Vagina (tissue), 2 donors: ENCODE measurements around the gene TTC13. TPM values are rescaled to one million over a fixed set of nuclear protein-coding genes. Genes with fewer than 3 reads are reported as not detected.

Source experiments
- DNase-seq, 2 donors: peaks; one replicate each; pipeline ENCODE4 v3.0.0-alpha.2; 2017; ENCODE audit errors: extremely low spot score in 2 of 2
- H3K27ac ChIP-seq: fragments of 200-600 bp; sonication (generic); one replicate; pipeline ENCODE4 v1.5.1; 2019
- H3K27me3 ChIP-seq: fragments of 200-600 bp; sonication (generic); one replicate; pipeline ENCODE4 v1.5.1; 2019
- H3K36me3 ChIP-seq, 2 donors: fragments of 200-600 bp; sonication (generic); one replicate each; pipeline ENCODE4 v1.5.1; 2017 to 2019
- H3K4me1 ChIP-seq: fragments of 200-600 bp; sonication (generic); one replicate; pipeline ENCODE4 v1.5.1; 2019
- H3K4me3 ChIP-seq, 2 donors: fragments of 200-600 bp; sonication (generic); 1 replicate in 1 of 2; 2 replicates in 1 of 2; pipeline ENCODE4 v1.5.1; 2016 to 2019
- H3K9me3 ChIP-seq: fragments of 200-600 bp; sonication (generic); one replicate; pipeline ENCODE4 v1.5.1; 2019
- POLR2A ChIP-seq, 2 donors: fragments of 450-650 bp; IDR thresholded peaks; one replicate each; pipeline ENCODE4 v1.6.1; 2017; ENCODE audit warnings: antibody characterized with exemption in 2 of 2, mild to moderate bottlenecking in 2 of 2, moderate library complexity in 2 of 2
- POLR2AphosphoS5 ChIP-seq, 2 donors: sonication (generic); formaldehyde crosslinking; IDR thresholded peaks; one replicate each; pipeline ENCODE4 v1.9.0; 2017; ENCODE audit warnings: antibody characterized with exemption in 2 of 2, mild to moderate bottlenecking in 2 of 2, low read depth in 1 of 2; ENCODE audit not compliant: insufficient read depth in 1 of 2
- intact Hi-C: fragments of 100-400 bp; cut with DNase I; formaldehyde crosslinking; loops from one replicate; pipeline ENCODE4 v1.15.1; 2023
- total RNA-seq: library from RNA; depleted of rRNA; stranded (reverse); fragments of >200 nt; gene quantifications from one replicate; pipeline ENCODE4 v1.2.3, GENCODE V29; 2016
- TF ChIP-seq, protein P1 (sequence below), 3 experiments: fragments of 450-650 bp in 2 of 3; fragments of 200-600 bp in 1 of 3; sonication (generic) in 1 of 3; IDR thresholded peaks; one replicate each; pipeline ENCODE4 v1.5.1; 2017 to 2019; ENCODE audit warnings: antibody characterized with exemption in 3 of 3, mild to moderate bottlenecking in 2 of 3, moderate library complexity in 2 of 3

TTC13 gene
- total RNA-seq, 1 donor from 2014 or later = 37.1 TPM

DNA sequence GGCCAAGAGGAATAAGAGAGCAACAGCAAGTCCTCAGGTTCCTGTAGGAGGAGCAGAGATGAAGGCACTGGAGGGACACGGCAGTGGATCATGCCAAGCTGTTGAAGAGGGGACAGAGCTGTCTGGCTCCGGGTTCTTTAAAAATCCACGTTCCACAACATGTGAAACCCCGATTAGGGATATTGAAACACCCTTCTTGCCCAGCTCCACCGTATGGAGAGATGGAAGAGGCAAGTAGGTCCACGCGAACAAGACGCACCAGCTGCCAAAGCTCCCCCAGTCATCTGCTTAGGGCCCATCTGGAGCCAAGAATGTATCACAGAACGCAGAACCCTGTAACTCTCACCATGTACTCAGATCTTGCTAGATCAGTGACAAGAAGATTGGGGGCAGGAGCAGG, 114.2 kb downstream of the TTC13 start:
- H3K4me3 ChIP-seq = no peak overlapping the region
- no peaks in the 10 kb centered on the region for H3K36me3 ChIP-seq
- H3K27ac ChIP-seq = peak overlapping the region; percentile 85
- H3K27me3 ChIP-seq = no peaks in the 10 kb centered on the region
- TF ChIP-seq POLR2AphosphoS5 (IDR thresholded peaks at IDR 0.05; ENCODE audit: insufficient read depth in 1 of 2, low read depth in 1 of 2) = no peak
- TF ChIP-seq, protein P1, sequence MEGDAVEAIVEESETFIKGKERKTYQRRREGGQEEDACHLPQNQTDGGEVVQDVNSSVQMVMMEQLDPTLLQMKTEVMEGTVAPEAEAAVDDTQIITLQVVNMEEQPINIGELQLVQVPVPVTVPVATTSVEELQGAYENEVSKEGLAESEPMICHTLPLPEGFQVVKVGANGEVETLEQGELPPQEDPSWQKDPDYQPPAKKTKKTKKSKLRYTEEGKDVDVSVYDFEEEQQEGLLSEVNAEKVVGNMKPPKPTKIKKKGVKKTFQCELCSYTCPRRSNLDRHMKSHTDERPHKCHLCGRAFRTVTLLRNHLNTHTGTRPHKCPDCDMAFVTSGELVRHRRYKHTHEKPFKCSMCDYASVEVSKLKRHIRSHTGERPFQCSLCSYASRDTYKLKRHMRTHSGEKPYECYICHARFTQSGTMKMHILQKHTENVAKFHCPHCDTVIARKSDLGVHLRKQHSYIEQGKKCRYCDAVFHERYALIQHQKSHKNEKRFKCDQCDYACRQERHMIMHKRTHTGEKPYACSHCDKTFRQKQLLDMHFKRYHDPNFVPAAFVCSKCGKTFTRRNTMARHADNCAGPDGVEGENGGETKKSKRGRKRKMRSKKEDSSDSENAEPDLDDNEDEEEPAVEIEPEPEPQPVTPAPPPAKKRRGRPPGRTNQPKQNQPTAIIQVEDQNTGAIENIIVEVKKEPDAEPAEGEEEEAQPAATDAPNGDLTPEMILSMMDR (IDR thresholded peaks at IDR 0.05) = no peak
- no peak for TF ChIP-seq POLR2A (IDR thresholded peaks at IDR 0.05)
- no peaks in the 10 kb centered on the region for H3K9me3 ChIP-seq
- no peak for DNase-seq
- peaks cover 71% of the 10 kb centered on the region for H3K4me1 ChIP-seq
- intact Hi-C loops = no loop called here

DNA sequence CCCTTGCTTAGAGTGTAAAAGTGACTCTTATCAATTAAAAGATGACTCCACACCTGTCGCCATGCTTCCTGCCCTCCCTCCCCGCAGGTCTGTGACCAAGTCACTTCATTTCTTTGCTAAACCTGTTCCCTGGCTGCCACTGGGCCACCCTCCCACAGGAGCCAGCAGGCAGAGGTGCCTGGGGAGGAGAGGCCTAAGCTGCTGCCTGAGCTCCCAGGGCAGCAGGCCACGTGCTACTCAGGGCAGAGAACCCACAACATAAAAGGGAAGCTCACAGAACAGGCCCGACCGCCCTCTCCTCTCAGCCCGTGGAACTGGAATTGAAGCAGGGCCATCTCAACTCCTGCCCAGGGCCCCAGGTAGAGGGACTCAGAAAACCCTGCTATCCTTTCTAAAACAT, 115.2 kb downstream of the TTC13 start:
- Histone ChIP-seq H3K27ac (peak overlapping the region; percentile 37), H3K36me3 (no peaks in the 10 kb centered on the region), H3K4me1 (peaks cover 66% of the 10 kb centered on the region), H3K27me3 (no peaks in the 10 kb centered on the region), H3K4me3 (no peak overlapping the region), H3K9me3 (no peaks in the 10 kb centered on the region)
- DNase-seq = no peak
- peak; percentile 13 to 24 for TF ChIP-seq POLR2AphosphoS5 (IDR thresholded peaks at IDR 0.05; ENCODE audit: insufficient read depth in 1 of 2, low read depth in 1 of 2)
- TF ChIP-seq, protein P1 (IDR thresholded peaks at IDR 0.05) = no peak
- intact Hi-C loops = no loop called here

DNA sequence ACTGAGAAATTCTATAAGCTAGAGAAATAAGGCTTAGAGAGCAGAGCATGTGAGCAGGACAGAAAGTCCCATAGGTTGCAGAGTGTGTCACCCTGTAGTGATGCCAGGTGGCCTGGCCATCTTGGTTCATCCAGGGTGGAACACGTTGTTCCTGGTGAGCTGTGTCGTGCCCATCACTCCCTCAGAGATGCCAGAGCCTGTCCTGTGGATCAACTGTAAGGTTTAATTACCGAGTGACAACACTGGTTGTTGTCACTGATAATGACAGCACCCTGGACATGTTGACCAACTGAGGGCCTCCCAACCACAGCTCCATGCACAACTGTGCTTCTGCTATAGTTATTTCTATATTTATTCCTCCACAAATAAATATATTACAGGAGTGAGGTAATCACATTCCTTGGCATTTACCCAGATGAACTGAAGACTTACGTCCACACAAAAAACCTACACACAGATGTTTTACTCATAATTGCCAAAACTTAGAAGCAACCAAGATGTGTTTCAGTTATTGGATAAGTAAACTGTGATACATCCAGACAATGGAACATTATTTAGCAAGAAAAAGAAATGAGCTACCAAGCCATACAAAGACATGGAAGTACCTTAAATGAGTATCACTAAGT, 116.6 kb downstream of the TTC13 start:
- intact Hi-C loops = no loop called here
- H3K27ac ChIP-seq = peak overlapping the region; percentile 37

DNA sequence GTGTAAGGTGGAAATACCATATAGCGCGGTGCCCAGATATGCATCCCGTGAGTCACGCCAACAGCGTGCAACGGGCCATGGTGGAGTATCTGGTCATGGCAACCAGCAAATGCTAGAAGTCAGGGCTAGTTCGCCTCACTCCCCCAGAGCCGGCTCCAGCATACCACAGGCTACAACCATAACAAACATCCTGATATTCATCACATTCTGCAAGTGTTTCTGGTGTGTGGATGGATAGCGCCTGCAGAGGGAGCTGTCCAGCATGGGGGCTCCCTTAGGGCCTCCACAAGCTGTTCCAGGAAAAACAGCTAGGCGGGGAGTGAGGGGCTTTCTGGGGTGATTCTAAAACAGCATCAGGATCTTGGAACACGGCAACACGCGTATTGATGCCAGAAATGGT, 117.2 kb downstream of the TTC13 start:
- no peak for DNase-seq
- TF ChIP-seq POLR2AphosphoS5 (IDR thresholded peaks at IDR 0.05; ENCODE audit: insufficient read depth in 1 of 2, low read depth in 1 of 2) (no peak), POLR2A (IDR thresholded peaks at IDR 0.05) (no peak)
- TF ChIP-seq, protein P1 (IDR thresholded peaks at IDR 0.05) = no peak
- Histone ChIP-seq H3K36me3 (no peaks in the 10 kb centered on the region), H3K4me1 (peaks cover 81% of the 10 kb centered on the region), H3K27me3 (no peaks in the 10 kb centered on the region), H3K9me3 (no peaks in the 10 kb centered on the region), H3K4me3 (no peak overlapping the region), H3K27ac (no peak overlapping the region)
- intact Hi-C loops = no loop called here

More for the DNA sequence above, 116.6 kb downstream of the TTC13 start:
- no peaks in the 10 kb centered on the region for H3K36me3 ChIP-seq
- no peak overlapping the region for H3K4me3 ChIP-seq
- no peak for DNase-seq
- no peaks in the 10 kb centered on the region for H3K27me3 ChIP-seq
- no peaks in the 10 kb centered on the region for H3K9me3 ChIP-seq
- peaks cover 80% of the 10 kb centered on the region for H3K4me1 ChIP-seq
- TF ChIP-seq POLR2AphosphoS5 (IDR thresholded peaks at IDR 0.05; ENCODE audit: insufficient read depth in 1 of 2, low read depth in 1 of 2) (no peak), POLR2A (IDR thresholded peaks at IDR 0.05) (no peak)
- TF ChIP-seq, protein P1 (IDR thresholded peaks at IDR 0.05) = no peak

DNA sequence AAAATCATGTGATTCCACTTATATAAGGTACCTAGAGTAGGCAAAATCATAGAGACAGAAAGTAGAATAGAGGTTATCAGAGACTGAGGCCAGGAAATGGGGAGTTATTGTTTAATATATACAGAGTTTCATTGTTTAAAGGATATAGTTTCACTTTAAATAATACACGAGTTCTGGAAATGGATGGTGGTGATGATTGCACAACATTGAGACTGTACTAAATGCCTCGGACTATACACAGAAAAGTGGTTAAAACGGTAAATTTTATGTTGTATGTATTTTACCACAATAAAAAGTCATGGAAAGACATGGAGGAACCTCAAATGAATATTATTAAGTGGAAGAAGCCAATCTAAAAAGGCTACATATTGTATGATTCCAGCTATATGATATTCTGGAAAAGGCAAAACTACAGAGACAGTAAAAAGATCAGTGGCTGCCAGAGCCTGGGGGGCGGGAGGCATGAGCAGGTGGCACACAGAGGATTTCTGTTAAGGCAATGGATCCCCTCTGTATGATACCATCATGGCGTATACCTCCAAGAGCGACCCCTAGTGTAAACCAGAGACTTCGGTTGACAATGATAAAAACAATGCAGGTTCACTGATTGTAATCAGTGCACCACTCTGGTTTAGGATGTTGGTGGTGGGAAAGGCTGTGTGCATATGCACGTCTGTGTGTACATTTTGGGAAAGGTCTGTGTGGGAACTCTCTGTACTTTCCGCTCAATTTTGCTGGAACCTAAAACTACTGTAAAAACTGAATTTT, 117.9 kb downstream of the TTC13 start:
- no peak for DNase-seq
- TF ChIP-seq POLR2AphosphoS5 (IDR thresholded peaks at IDR 0.05; ENCODE audit: insufficient read depth in 1 of 2, low read depth in 1 of 2) (no peak), POLR2A (IDR thresholded peaks at IDR 0.05) (no peak)
- TF ChIP-seq, protein P1 (IDR thresholded peaks at IDR 0.05) = no peak
- H3K27me3 ChIP-seq = no peaks in the 10 kb centered on the region
- H3K9me3 ChIP-seq = no peaks in the 10 kb centered on the region
- H3K27ac ChIP-seq = no peak overlapping the region
- intact Hi-C loops = no loop called here
- H3K4me3 ChIP-seq = no peak overlapping the region
- no peaks in the 10 kb centered on the region for H3K36me3 ChIP-seq
- peaks cover 81% of the 10 kb centered on the region for H3K4me1 ChIP-seq
